ENCODE results near the gene KRTDAP. TPM values are rescaled to one million over a fixed set of nuclear protein-coding genes. Genes with fewer than 3 reads are reported as not detected.

KRTDAP gene
- total and polyA plus RNA-seq, 10 of the 15 experiments (the other 5 are each of a cell fraction or from before 2014, with no cell fraction given): 0.23 TPM; not detected in 9

- H3K27ac ChIP-seq (ENCODE audit: control insufficient read depth, insufficient read depth): no peak overlapping the region
- H3K9me3 ChIP-seq (replicated peaks; ENCODE audit: control insufficient read depth, insufficient read depth, low read length): no peaks in the 10 kb centered on the region
- H2AFZ ChIP-seq (ENCODE audit: control insufficient read depth, low read depth, low read length): no peak overlapping the region
- H3K36me3 ChIP-seq (ENCODE audit: control insufficient read depth in 2 of 2, insufficient read depth in 2 of 2, low read length in 1 of 2): no peaks in the 10 kb centered on the region
- 60% methylated on average over 16 of the region's 16 CpGs for WGBS (ENCODE audit: insufficient coverage, insufficient replicate concordance, low lambda C conversion rate, missing lambda C conversion rate)
- H3K79me2 ChIP-seq (ENCODE audit: control insufficient read depth, insufficient read depth, low read length): no peaks in the 10 kb centered on the region
- H3K4me2 ChIP-seq (ENCODE audit: control insufficient read depth, insufficient read depth): no peak overlapping the region
- intact Hi-C loops (cut with micrococcal nuclease; ENCODE audit: unreplicated experiment) (no loop called here), in situ Hi-C loops (cut with MboI) (no loop called here)
- POLR2A ChIA-PET: no interaction called here
- BruUV-seq (replicated peaks): no TSS peak
- TF ChIP-seq HDAC6 (IDR thresholded peaks at IDR 0.05; ENCODE audit: unreplicated experiment) (no peak), SUPT20H (IDR thresholded peaks at IDR 0.05; ENCODE audit: borderline replicate concordance, control insufficient read depth, low read depth, low read length) (no peak), SPI1 (IDR thresholded peaks at IDR 0.05; ENCODE audit: borderline replicate concordance, insufficient read depth, low read depth, low read length) (no peak), PRDM15 (CRISPR knock-in tag; IDR thresholded peaks at IDR 0.05) (no peak), ZBTB33 (IDR thresholded peaks at IDR 0.05) (no peak), MTA3 (IDR thresholded peaks at IDR 0.05; ENCODE audit: borderline replicate concordance, low read length) (no peak), NKRF (conservative IDR thresholded peaks at IDR 0.05) (no peak), NBN (IDR thresholded peaks at IDR 0.05) (no peak), ETV6 (conservative IDR thresholded peaks at IDR 0.05 in 1 of 2, IDR thresholded peaks at IDR 0.05 in 1 of 2; ENCODE audit: borderline replicate concordance in 1 of 2, low read depth in 1 of 2) (no peak), CREB1 (IDR thresholded peaks at IDR 0.05; ENCODE audit: low read depth) (no peak), STAT1 (conservative IDR thresholded peaks at IDR 0.05) (no peak)
- H3K27me3 ChIP-seq (replicated peaks in 1 of 2; ENCODE audit: control insufficient read depth in 2 of 2, insufficient read depth in 2 of 2, low read length in 1 of 2): no peaks in the 10 kb centered on the region; a peak in 1 of 4 replicates
- DNase-seq (ENCODE audit: low read depth, low spot score): no peak
- RAD21 ChIA-PET (ENCODE audit: unreplicated experiment): no interaction called here
- H3K4me3 ChIP-seq: no peak overlapping the region
- H4K20me1 ChIP-seq (ENCODE audit: control insufficient read depth, insufficient read depth): no peaks in the 10 kb centered on the region
- SMC1A ChIA-PET (ENCODE audit: uncharacterized antibody, unreplicated experiment): no interaction called here
- H3K4me1 ChIP-seq (ENCODE audit: control insufficient read depth, insufficient read depth, low read length): no peaks in the 10 kb centered on the region
- CTCF ChIA-PET: interaction anchor here (0.6 to 2.5 kb wide), 3 partner anchors 11 to 281 kb away, joined by 3 to 9 read pairs (median 3); no protein-coding TSS in a partner anchor
- no peak overlapping the region for H3K9ac ChIP-seq (ENCODE audit: control insufficient read depth, insufficient read depth, low read length)
- no peak for FAIRE-seq
- no peak for ATAC-seq
Measured at GRCh38 chr19:35521124-35521743, 31.0 kb upstream of the KRTDAP start.

All from GM12878 (cell line).